GM23248 (cell line): ENCODE results near the gene PSME4.

Experiments
- EZH2 ChIP-seq: fragments of 200-600 bp; sonication (generic); IDR thresholded peaks from 2 replicates; pipeline ENCODE4 v1.6.1; 2018; ENCODE audit warnings: antibody characterized with exemption, mild to moderate bottlenecking; ENCODE audit not compliant: insufficient read depth, poor library complexity, severe bottlenecking
- EZH2phosphoT487 ChIP-seq: fragments of 200-600 bp; sonication (generic); IDR thresholded peaks from 2 replicates; pipeline ENCODE4 v1.6.1; 2018; ENCODE audit warnings: antibody characterized with exemption, moderate library complexity, mild to moderate bottlenecking, low read depth; ENCODE audit not compliant: insufficient read depth

- no peak for TF ChIP-seq EZH2phosphoT487
- TF ChIP-seq EZH2, result no peak
Observed at GRCh38 chr2:53969968-53970723, 647 bp downstream of the PSME4 start.
